BLaER1 (cell line): ENCODE results near the gene HSPG2.
A peak's percentile ranks its signal among the peaks of the same experiment; 100 is the strongest.

Experiments
- H3K27ac ChIP-seq: shearing (Covaris generic); formaldehyde crosslinking; 2 replicates; pipeline ENCODE4 v1.8.1; 2022
- H3K27me3 ChIP-seq: shearing (Covaris generic); formaldehyde crosslinking; 2 replicates; pipeline ENCODE4 v1.8.1; 2022
- H3K36me3 ChIP-seq: shearing (Covaris generic); formaldehyde crosslinking; 2 replicates; pipeline ENCODE4 v1.8.1; 2022
- H3K4me1 ChIP-seq: shearing (Covaris generic); formaldehyde crosslinking; 2 replicates; pipeline ENCODE4 v1.8.1; 2022
- H3K4me2 ChIP-seq: shearing (Covaris generic); formaldehyde crosslinking; 2 replicates; pipeline ENCODE4 v1.8.1; 2022
- H3K4me3 ChIP-seq: shearing (Covaris generic); formaldehyde crosslinking; 2 replicates; pipeline ENCODE4 v1.8.1; 2022
- H3K9ac ChIP-seq: shearing (Covaris generic); formaldehyde crosslinking; 2 replicates; pipeline ENCODE4 v1.8.1; 2022
- H3K9me3 ChIP-seq: shearing (Covaris generic); formaldehyde crosslinking; 2 replicates; pipeline ENCODE4 v1.8.1; 2022
- H4K20me1 ChIP-seq: shearing (Covaris generic); formaldehyde crosslinking; 2 replicates; pipeline ENCODE4 v1.8.1; 2022
- Cebpa-rat ChIP-seq: shearing (Covaris generic); IDR thresholded peaks from 2 replicates; pipeline ENCODE4 v1.8.1; 2022

The HSPG2 gene

DNA sequence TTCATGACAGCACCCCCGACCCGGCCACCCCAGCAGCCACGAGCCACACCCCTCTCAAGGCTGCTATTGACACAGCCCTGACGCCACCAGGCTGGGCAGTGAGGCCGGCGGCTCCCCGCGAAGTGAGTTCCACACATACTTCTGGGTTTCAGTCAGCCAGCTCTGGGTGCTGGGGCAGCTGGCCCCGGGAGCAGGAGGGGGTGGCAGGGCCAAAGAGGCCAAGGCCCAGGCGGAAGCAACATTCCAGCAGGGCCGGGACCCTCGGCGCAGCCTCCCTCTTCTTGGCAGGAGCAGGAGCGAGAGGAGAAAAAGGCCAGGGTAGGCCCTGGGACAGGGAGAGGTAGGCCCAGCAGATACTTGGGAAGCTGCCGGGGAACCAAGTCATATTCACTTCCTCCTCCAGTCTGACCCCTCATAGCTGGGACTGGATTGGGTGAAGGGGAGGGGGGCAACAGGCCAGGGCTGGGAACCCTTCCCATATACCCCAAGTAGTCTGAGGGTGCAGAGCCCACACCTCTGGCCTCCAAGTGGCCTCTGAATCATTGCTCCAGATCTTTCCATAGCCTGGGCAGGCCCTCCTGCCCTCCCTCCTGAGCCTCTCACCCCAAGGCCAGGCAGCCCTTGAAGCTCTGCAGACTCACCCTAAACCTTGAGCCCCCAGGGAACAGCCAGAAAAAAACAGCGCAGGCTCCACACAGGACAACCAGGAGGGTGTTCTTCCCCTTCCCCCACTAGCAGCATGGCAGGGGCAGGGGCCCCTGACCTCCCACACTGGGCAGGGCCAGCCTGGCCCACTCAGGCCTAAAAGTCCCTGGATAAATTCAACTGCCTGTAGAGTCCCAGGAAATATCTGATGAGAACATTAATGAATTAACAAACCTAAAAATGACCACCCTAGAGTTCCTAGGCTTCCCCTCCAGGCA is 5.7 kb downstream of the HSPG2 start:
- H3K36me3 ChIP-seq: 0 out of 2 replicates have a peak, but pooled peaks cover 6% of the 10 kb centered on the region
- H3K4me1 ChIP-seq: peaks cover 82% of the 10 kb centered on the region
- H3K4me2 ChIP-seq: peak overlapping the region; percentile 74
- peak overlapping the region; percentile 61 for H3K27ac ChIP-seq
- H3K27me3 ChIP-seq: no peaks in the 10 kb centered on the region
- H4K20me1 ChIP-seq: no peaks in the 10 kb centered on the region
- peak overlapping the region; percentile 65 for H3K9ac ChIP-seq
- H3K9me3 ChIP-seq: no peaks in the 10 kb centered on the region
- TF ChIP-seq Cebpa-rat: no peak
- H3K4me3 ChIP-seq: no peak overlapping the region

DNA sequence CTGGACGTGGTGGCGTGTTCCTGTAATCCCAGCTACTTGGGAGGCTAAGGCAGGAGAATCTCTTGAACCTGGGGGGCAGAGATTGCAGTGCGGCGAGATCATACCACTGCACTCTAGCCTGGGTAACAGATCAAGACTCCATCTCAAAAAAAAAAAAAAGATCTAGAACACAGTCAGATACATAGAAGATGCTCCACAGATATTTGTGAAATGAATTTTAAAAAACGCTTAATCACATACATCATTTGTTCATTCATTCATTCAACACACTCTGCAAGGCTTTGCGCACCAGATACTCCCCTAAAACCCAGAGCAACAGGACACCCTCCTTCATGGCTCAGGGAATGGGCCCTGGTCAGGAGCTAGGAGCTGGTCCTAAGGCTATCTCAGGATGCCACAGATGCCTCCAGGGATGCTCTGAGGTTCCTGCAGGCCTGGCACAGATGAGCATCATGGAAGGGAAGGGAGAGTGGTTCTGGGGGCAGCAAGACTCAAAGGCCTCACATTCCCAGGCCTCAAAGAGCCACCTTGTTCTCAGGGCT is 6.4 kb downstream of the HSPG2 start:
- no peaks in the 10 kb centered on the region for H4K20me1 ChIP-seq
- H3K4me1 ChIP-seq: peaks cover 82% of the 10 kb centered on the region
- H3K9ac ChIP-seq: no peak overlapping the region
- no peak for TF ChIP-seq Cebpa-rat
- no peak overlapping the region for H3K4me3 ChIP-seq
- 0 out of 2 replicates have a peak, but pooled peaks cover 6% of the 10 kb centered on the region for H3K36me3 ChIP-seq
- H3K27ac ChIP-seq: peak overlapping the region; percentile 61; the same call in 1 of the 2 replicates
- no peaks in the 10 kb centered on the region for H3K9me3 ChIP-seq
- no peaks in the 10 kb centered on the region for H3K27me3 ChIP-seq
- no peak overlapping the region for H3K4me2 ChIP-seq

DNA sequence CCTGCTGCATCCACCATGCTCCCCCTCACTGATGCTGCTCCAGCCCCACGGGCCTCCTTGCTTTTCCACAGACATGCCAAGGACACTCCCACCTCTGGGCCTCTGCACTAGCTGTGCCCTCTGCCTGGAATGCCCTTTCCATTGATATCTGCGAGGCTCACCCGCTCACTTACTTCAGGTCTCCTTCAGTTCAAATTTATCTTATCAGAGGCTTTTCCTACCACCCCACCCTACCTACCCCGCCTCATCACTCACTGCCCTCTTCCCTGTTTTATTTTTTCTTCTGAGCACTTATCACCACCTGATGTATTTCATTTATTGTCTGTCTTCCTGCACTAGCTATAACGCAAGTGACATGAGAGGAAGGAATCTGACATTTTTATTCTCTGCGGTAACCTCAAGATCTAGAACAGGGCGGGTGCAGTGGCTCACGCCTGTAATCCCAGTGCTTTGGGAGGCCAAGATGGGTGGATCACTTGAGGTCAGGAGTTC is 7.0 kb downstream of the HSPG2 start:
- Histone ChIP-seq H3K9ac (no peak overlapping the region), H3K27me3 (no peaks in the 10 kb centered on the region), H3K36me3 (0 out of 2 replicates have a peak, but pooled peaks cover 6% of the 10 kb centered on the region), H3K4me1 (peaks cover 82% of the 10 kb centered on the region), H3K4me2 (no peak overlapping the region), H3K9me3 (no peaks in the 10 kb centered on the region), H3K4me3 (no peak overlapping the region), H3K27ac (no peak overlapping the region), H4K20me1 (no peaks in the 10 kb centered on the region)
- TF ChIP-seq Cebpa-rat: no peak

DNA sequence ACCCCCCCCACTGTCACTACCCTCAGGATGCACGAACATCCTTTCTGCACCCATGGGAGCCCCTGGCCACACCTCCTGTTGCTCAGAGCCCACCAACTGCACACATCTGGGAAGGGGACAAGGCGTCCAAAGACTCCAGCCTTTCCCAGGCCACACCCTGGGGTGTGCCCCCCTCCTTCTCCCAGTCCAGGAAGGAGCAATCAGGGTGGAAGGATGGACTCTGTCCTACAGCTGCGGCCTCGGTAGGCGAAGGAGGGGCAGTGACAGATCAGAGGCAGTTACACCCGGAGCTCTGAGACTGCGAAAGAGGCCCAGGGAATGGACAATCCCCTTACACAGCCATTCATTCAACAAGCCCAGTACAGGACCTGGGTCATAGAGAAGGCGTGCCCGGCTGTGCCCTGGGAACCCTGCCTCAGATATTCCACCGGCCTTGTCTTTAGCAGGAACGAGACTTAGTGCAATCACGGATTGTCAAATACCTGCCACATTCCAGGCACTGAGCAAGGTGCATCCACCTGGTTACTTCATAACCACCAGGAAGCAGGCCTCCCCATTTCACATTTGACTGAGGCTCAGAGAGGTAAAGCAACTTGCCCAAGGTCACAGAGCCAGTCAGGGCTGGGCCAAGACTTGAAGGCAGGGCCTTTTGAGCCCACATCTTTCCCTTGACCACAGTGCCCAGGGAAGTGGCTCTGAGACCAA is 9.4 kb downstream of the HSPG2 start:
- Histone ChIP-seq H3K4me1 (peaks cover 82% of the 10 kb centered on the region), H3K27ac (peak overlapping the region; percentile 69), H3K4me3 (no peak overlapping the region), H3K27me3 (no peaks in the 10 kb centered on the region), H3K9ac (peak overlapping the region; percentile 50), H3K4me2 (peak overlapping the region; percentile 78), H3K9me3 (no peaks in the 10 kb centered on the region), H4K20me1 (no peaks in the 10 kb centered on the region), H3K36me3 (0 out of 2 replicates have a peak, but pooled peaks cover 6% of the 10 kb centered on the region)
- TF ChIP-seq Cebpa-rat: no peak

DNA sequence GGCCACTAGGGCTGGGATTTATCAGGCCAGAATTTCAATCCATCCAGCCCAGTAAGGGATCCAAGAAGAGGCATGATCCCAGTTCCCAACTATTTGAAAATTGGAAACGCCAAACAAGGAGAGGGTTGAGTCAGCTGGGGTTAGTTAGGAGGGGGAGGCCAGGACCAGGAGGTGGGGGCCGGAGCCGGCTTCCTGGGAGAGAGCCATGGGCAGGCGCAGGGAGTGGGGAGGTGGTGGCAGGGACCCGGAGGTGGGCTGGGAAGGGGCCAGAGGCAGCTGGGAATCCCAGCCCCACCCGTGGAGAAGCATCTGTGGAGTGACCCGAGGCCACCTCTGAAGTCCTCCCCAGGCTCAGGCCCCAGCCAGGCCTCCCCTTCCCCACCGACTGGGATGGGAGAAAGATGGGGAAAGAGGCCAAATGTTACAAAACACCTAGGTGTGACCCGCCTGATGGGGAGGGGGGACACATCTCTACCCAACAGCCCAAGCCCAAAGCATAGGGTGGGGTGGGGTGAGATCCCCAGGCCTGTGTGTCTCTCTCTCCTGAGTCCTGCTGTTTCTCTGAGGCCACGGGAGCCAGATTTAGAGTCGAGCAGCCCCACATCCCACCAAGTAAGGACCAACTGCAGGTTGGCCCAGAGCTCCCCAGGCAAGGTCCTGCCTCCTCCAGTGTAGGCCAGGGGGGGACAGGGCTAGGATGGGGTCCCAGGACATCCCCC is 10.1 kb downstream of the HSPG2 start:
- H3K9me3 ChIP-seq: no peaks in the 10 kb centered on the region
- 0 out of 2 replicates have a peak, but pooled peaks cover 6% of the 10 kb centered on the region for H3K36me3 ChIP-seq
- TF ChIP-seq Cebpa-rat: no peak
- peak overlapping the region; percentile 50 for H3K9ac ChIP-seq
- peaks cover 82% of the 10 kb centered on the region for H3K4me1 ChIP-seq
- no peak overlapping the region for H3K4me3 ChIP-seq
- peak overlapping the region; percentile 78 for H3K4me2 ChIP-seq
- H4K20me1 ChIP-seq: no peaks in the 10 kb centered on the region
- H3K27me3 ChIP-seq: no peaks in the 10 kb centered on the region
- peak overlapping the region; percentile 69 for H3K27ac ChIP-seq

DNA sequence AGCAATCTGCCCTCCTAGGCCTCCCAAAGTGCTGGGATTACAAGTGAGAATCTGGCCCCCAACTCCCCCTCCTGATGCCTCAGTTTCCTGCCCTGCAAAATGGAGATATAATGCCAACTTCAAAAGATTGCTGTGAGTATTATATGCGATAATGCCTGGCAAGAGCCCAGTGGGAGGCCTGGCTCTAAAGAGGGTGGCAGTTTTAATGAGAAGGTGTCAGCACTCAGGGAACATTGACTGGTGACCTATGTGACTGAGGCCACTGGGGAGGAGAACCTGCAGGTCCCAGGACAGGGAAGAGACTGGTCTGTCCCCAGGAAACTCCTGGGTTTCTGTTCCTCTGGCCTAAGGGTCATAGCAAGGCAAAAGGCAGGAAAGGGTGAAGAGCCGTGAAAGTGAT is 11.0 kb downstream of the HSPG2 start:
- no peaks in the 10 kb centered on the region for H3K9me3 ChIP-seq
- H3K27ac ChIP-seq: peak overlapping the region; percentile 49; the same call in 1 of the 2 replicates
- no peak overlapping the region for H3K4me3 ChIP-seq
- no peak for TF ChIP-seq Cebpa-rat
- H3K27me3 ChIP-seq: no peaks in the 10 kb centered on the region
- H3K36me3 ChIP-seq: 0 out of 2 replicates have a peak, but pooled peaks cover 6% of the 10 kb centered on the region
- H3K4me2 ChIP-seq: 0 out of 2 replicates have a peak overlapping the region, but pooled peaks have one; percentile 78
- H3K9ac ChIP-seq: no peak overlapping the region
- H3K4me1 ChIP-seq: peaks cover 82% of the 10 kb centered on the region
- no peaks in the 10 kb centered on the region for H4K20me1 ChIP-seq

DNA sequence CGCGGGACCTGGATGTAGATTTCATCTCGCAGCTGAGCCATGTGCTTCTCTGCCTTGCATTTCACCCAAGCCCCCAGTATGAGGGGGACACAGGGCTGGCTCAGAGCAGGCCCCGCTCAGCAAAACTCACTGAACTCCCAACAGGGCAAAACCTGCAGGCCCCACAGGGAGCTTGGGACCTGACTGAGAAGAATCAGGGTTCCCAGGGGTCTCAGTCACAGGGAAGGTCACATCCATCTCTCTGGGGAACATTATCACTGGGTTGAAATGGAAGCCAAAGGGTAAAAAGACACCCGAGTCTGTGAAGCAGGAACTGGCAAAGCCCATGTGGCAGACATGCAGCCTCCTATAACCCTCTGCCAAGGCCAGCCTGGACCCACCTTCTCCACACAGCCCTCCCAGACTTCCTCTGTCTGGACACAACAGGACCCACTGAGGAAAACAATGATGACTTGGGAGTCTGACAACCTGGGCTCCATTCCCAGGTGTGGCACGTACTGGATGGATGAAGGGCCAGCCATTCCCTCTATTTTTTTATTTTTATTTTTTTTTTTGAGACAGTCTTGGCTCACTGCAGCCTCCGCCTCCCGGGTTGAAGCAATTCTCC is 11.7 kb downstream of the HSPG2 start:
- H3K9ac ChIP-seq: 0 out of 2 replicates have a peak overlapping the region, but pooled peaks have one; percentile 35
- H3K9me3 ChIP-seq: no peaks in the 10 kb centered on the region
- no peak for TF ChIP-seq Cebpa-rat
- H3K4me2 ChIP-seq: peak overlapping the region; percentile 21; the same call in 1 of the 2 replicates
- H3K27me3 ChIP-seq: no peaks in the 10 kb centered on the region
- H3K4me1 ChIP-seq: peaks cover 83% of the 10 kb centered on the region
- peaks cover 6% of the 10 kb centered on the region; the same call in 1 of the 2 replicates for H3K36me3 ChIP-seq
- peak overlapping the region; percentile 49 for H3K27ac ChIP-seq
- H3K4me3 ChIP-seq: no peak overlapping the region
- H4K20me1 ChIP-seq: no peaks in the 10 kb centered on the region

DNA sequence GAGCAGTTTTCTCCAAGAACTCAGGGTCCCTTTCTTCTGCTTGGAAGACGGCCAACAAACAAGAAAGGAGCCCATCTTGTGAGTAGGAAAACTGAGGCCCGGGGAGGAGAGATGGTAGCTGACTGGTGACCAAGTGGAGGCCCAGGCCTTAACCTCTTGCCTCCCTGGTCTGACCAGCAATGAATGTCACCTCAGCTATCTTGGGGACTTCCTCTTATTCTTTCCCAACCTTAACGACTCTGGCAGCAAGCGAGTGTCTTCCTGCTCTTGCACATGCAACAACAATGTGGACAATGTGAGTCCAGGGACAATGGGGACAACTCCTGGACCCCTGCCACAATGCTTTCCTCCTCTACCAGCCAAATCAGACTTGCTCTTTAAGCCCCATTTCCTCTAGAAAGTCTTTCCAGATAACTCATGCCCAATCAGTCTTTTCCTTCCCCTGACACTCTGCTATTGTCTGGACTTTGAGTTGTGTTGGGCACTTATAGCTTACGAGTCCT is 12.6 kb downstream of the HSPG2 start:
- no peaks in the 10 kb centered on the region for H3K9me3 ChIP-seq
- peaks cover 91% of the 10 kb centered on the region for H3K4me1 ChIP-seq
- TF ChIP-seq Cebpa-rat: no peak
- no peak overlapping the region for H3K27ac ChIP-seq
- H3K4me2 ChIP-seq: peak overlapping the region; percentile 1; the same call in 1 of the 2 replicates
- H3K36me3 ChIP-seq: peaks cover 6% of the 10 kb centered on the region; the same call in 1 of the 2 replicates
- H4K20me1 ChIP-seq: no peaks in the 10 kb centered on the region
- no peak overlapping the region for H3K9ac ChIP-seq
- H3K27me3 ChIP-seq: no peaks in the 10 kb centered on the region
- no peak overlapping the region for H3K4me3 ChIP-seq
